Heart left ventricle (tissue), 13 donors: ENCODE measurements around the gene HTD2.

ENCODE experiments used
- CTCF ChIP-seq, 12 donors: fragments of 200-600 bp; sonication (generic) in 4 of 12; IDR thresholded peaks; one replicate each; pipeline versions ENCODE4 v1.5.0 to v1.8.0; 2018 to 2022; ENCODE audit warnings: antibody characterized with exemption in 12 of 12, mild to moderate bottlenecking in 5 of 12
- POLR2A ChIP-seq, 2 donors: fragments of 450-650 bp; IDR thresholded peaks; one replicate each; pipeline ENCODE4 v1.6.1; 2017; ENCODE audit warnings: antibody characterized with exemption in 2 of 2, mild to moderate bottlenecking in 2 of 2, moderate library complexity in 2 of 2
- donor health status: ischemic (EF 13 %, LVEDD 7.1; RV severe dilation, severe dysfunction).
- donor health status: DM: no; HTN: yes; CAD: no.
- donor health status: DM: no; HTN: no; CAD: no.
- donor health status: ischemic (EF 25% LVEDD 6.9; RV normal size, moderate dysfunction).
- donor health status: ischemic (EF 25% LVEDD 5.7; RV mildly dilated, moderate dysfunction).
- donor health status: ischemic (EF 35%, LVEDD 5.7; RV mildly dilated, moderate dysfunction).
- donor health status: nonischemic (EF 11% LVEDD 7.7; RV severe dilation, severe dysfunction).
- donor health status: DM: yes; HTN: yes; CAD: no.
- donor health status: PGD.
- donor health status: ischemic (EF 29% LVEDD 5.4; RV normal size, mild dysfunction).
- donor health status: nonischemic (EF 23%, LVEDD 6.1; RV moderate dilation, normal function).

DNA sequence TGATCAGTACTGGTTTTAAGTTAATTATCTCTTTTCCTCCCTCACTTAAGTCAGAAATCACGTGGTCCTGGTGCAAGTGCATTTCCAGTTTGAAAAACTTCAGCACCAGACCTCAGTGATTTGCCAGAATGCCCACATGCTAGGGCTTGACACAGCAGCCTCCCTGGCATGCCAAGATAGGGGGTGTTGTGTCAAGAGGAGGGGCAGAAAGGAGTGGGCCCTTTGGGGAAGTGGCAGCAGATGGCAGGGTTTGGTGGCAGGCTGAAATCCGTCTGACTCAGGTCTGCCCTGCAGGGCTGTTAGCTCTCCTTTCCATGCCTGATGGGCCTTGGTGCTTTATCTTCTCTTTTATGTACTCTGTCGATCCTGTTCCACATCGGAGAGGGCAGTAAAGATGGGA is 49.7 kb downstream of the HTD2 start:
- TF ChIP-seq CTCF (IDR thresholded peaks at IDR 0.05) (no peak), POLR2A (IDR thresholded peaks at IDR 0.05) (no peak)
